ENCODE measurements around the gene EIF4G3.

EIF4G3 gene

DNA sequence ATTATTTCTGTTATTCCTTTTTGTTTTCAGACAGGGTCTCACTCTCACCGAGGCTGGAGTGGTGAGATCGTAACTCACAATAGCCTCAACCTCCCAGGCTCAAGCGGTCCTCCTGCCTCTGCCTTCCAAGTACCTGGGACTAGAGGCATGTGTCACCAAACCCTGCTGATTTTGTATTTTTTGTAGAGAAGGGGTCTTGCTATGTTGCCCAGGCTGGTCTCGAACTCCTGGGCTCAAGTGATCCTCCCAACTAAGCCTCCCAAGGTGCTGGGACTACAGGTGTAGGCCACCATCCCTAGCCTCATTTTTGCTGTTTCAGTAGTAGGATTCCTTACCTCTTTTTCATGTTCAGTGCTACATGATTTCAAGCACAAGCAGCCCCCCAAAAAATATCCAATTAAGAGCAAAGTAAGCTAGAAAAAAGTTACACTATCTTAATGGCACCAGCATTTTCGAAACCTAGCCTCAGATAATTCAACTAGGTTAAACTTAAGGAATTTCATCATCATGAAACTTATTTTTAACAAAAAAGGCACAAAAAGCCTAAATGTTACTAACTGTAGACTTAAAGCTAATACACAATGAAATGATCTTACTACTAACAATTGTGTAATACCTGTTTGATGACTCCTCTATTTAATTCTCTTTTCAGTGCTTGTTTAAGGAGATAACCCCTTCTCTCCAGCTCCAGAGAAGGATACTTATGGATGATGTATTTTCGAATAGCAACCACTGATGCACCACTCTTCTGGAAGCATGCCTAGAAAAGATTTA is 406.2 kb downstream of the EIF4G3 start:
- no peak for DNase-seq (ENCODE audit: low read depth in 3 of 3, low spot score in 1 of 3)

DNA sequence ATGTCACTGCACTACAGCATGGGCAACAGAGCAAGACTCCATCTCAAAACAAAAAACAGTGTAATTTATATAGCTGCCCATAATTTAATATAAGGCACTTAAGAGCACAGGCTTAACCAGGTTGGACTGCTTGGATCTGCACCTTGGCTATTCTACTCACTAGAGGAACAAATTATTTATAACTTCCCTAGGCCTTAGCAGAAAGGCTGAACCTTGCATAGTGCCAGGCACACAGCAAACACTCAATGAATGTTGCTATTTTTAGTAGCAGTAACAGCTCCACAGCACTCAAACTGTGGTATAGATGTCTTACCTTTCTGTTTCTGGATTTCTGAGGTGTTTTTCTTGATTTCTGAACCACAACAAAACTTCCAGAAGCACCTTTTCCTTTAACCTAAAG is 409.4 kb downstream of the EIF4G3 start:
- no peak for DNase-seq (ENCODE audit: low read depth in 3 of 3, low spot score in 1 of 3)

DNA sequence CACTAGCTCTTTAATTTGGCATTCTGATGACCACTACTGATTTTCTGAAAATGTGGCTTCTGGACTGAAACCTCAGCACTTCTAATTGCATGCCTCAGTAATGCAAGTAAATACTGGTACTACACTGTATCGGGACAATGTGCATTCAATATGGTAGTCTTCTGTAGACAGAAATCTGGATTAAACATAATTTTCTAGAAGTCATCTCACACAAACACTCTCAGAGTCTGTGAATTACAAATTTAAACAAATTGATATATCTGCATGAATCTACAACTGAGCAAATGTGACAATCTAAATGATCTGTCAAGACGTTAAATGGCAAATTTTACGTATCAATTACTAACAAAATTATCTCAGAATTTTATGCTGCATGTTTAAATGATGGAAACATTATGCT is 413.3 kb downstream of the EIF4G3 start:
- DNase-seq (ENCODE audit: low read depth in 3 of 3, low spot score in 1 of 3) = no peak

DNA sequence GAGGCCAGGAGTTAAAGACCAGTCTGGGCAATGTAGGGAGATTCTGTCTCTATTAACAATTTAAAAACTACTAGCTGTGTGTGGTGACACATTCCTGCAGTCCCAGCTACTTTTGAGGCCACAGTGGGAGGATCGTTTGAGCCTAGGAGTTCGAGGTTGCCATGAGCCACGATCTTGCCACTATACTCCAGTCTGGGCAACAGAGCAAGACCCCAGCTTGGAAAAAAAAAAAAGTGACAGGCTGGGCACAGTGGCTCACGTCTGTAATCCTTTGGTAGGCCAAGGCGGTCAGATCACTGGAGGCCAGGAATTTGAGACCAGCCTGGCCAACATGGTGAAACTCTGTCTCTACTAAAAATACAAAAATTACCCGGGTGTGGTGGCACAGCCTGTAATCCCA is 416.4 kb downstream of the EIF4G3 start:
- DNase-seq (ENCODE audit: low read depth in 3 of 3, low spot score in 1 of 3) = no peak
